GM21447 (cell line): Measurements from ENCODE around the gene ITGB3BP.
"Not testable (repeated sequence)": the region's sequence is repeated elsewhere in the genome, so short reads cannot be mapped to it uniquely, and the experiment has no call there.

ENCODE experiments used
- ATAC-seq: cut with Tn5 transposase; IDR thresholded peaks from one replicate; pipeline ENCODE4 v1.9.1; 2021; ENCODE audit not compliant: unreplicated experiment

Gene ITGB3BP

GRCh38 chr1:63509718-63510117 is 13.3 kb downstream of the ITGB3BP start:
- no peak for ATAC-seq

DNA sequence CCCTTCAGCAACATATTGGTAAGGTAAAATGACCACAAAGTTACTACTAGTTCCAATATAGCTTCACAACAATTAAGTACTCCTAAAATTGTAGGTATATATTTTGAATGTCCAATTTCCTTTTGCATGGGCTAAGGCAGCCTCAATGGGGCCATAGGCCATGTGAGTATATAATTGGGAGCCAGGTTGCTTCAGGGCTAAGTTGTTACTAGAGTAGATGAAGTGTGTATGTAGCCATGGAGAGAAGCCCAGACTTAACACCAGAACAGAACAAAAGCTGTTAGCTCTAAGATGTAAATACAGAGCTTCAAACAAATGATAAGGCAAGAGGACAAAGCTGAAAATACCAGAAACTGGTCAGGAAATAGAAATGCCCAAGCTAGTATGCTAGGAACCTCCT is 16.2 kb downstream of the ITGB3BP start:
- ATAC-seq = no peak

DNA sequence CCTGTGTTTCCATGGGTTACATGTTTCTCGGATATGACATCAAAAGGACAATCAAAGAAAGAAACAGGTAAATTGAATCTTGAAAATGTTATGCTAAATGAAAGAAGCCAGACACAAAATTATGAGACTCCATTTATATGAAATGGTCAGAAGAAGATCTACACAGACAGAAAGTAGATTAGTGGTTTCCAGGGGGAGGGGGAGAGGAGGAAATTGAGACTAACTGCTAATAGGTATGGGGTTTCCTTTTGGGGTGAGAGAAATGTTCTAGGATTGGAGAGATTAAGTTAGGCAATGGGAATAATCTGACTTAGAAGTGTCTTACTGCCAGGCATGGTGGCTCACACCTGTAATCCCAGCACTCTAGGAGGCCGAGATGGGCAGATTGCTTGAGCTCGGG is 21.8 kb downstream of the ITGB3BP start:
- no peak for ATAC-seq

GRCh38 chr1:63498106-63498505 is 24.9 kb downstream of the ITGB3BP start:
- ATAC-seq = no peak

GRCh38 chr1:63497577-63497976 is 25.4 kb downstream of the ITGB3BP start:
- ATAC-seq = no peak

DNA sequence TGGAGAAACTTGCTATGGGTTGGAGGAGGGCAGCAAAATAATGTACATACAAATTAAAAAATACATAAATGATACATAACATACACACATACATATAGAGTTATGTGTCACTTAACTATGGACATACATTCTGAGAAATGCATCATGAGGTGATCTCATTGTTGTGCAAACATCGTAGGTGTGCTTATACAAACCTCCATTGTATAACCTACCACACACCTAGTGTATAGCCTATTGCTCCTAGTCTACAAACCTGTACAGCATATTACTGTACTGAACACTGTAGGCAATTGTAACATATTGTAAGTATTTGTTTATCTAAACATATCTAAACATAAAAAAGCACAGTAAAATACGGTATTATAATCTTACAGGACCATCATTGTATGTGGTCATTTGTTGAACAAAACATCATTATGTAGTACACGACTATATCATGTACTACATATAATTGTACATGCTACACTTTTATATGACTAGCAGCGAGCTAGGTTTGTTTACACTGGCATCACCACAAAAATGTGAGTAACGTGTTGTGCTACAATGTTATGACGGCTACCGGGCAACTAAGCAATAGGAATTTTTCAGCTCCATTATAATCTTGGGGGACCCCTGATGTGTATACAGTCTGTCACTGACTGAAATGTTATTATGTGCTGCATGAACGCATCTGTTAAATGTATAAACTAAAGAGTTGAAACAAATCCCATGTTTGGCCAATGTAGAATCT is 35.5 kb downstream of the ITGB3BP start:
- ATAC-seq = no peak

DNA sequence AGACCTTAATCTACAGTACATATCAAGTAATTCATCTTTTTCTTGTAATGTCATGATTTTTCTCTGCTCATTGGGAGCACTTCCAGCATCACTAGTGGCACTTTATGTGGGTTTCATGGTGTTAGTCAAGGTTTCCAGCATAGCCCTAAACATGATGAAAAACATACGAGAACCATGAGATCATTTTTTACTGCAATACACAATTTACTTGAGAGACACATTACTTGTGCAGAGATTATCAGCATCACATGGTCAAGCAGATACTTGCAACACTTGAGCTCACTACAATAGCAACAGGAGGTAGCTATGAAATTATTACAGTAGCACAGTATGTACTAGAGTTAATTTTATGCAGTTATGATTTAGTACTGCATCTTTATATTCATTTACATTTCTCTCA is 36.4 kb downstream of the ITGB3BP start:
- no peak for ATAC-seq

DNA sequence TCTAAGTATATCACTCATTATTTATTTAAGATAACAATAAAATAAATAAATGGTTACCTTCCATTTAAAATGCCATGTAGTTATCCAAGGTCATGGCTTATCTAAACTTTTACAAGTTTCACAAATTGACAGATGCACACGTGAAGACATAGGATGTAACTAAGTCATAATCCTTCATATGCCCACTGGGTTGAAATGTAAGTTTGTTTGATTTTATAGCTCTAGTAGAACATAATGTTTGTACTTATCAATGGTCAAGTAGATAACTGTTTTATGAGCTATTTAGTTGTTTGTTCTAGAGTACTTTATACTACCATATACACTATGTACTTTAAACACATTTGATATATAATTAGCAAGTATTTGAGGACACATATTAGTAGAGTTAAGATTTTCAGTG is 43.0 kb downstream of the ITGB3BP start:
- ATAC-seq = no peak

- ATAC-seq = no peak
Measured at GRCh38 chr1:63475761-63476160, 47.3 kb downstream of the ITGB3BP start.

GRCh38 chr1:63468683-63469082 is 54.3 kb downstream of the ITGB3BP start:
- not testable (repeated sequence) for ATAC-seq

DNA sequence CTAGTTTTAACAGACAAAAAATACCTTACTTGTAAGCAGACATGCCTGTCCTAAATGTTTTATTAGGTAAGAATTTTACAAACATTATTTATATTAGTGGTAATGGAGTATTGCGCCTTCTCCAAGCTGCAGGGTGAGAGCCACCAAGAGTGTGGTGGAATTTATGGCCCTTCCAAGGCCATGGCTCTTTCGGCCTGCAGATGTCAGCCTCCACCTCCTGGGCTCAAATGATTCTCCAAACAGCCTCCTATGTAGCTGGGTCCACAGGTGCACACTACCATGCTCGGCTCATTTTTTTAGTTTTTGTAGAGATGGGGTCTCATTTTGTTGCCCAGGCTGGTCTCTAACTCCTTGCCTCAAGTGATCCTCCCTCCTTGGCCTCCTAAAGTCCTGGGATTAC is 56.3 kb downstream of the ITGB3BP start:
- ATAC-seq = no peak

DNA sequence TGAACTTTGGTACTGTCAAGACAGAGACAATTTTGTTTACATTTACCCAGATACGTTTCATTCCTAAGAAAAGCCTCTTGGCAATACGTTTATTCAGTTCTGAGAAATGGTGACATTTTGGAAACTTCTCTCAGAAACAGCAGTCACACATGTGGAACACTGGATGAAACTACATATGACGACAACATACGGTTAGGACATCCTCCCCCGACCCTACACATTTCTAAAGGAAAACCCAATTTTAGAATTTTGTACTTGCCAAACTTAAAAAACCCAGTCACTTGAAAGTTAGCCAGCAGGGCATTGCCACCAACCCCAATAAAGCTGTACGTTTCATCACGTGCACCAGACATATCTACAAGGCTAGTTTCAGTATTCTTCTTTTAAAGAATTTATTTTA is 56.8 kb downstream of the ITGB3BP start:
- no peak for ATAC-seq

DNA sequence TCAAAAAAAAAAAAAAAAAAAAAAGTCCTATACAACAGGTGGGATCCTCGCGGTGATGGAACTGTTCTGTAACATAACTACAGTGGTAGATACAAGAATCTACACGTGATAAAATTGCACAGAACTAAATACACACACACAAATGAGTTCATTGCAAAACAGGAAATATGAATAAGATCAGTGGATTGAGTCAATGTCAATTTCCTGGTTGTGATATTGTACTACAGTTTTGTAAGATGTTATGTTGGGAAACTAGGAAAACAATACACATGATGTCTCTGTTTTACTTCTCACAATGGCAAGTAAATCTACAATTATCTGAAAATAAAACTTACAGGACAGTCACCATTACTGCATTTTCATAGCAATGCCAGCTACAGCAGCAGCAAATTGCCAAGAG is 59.8 kb downstream of the ITGB3BP start:
- ATAC-seq = no peak

GRCh38 chr1:63461661-63462230 is 61.3 kb downstream of the ITGB3BP start:
- ATAC-seq = no peak

- ATAC-seq = no peak
Measured at GRCh38 chr1:63458750-63459149, 64.3 kb downstream of the ITGB3BP start.

DNA sequence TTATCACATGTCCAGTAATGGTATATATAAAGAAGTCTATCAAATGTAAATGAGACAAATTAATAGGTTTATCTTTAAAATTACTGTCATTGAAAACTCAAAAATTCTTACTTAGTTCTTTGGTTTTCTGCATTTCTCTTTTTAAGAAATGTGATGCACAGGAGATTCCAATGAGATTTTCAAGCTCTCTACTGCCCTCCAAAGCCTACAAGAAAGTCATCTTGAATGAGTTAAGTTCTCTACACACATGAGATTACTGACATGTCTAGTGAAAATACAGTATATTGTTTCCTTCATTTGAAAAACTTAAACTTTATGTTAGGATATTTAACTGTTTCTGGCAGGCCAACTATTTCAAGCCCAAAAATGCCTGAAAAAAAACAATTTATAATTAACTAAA is 68.8 kb downstream of the ITGB3BP start:
- ATAC-seq = no peak

DNA sequence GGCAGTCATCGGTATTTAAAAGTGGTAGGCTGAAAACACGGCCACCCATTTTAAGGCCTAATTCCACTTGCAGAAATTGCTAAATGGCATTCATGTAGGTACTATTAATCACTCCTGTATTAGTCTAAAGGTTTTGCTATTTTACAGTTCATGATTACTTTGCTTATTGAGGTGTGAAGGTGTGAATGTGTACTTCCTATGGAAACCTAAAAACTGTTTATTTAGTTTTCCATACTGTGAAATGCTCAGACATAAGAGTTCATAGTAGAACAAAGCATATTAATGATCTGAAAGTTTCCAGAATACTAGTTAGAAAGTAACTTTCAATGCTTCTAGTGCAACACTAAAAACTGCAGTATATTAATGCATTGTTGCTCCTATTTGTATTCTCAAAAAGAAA is 69.8 kb downstream of the ITGB3BP start:
- peak; percentile 74 for ATAC-seq

DNA sequence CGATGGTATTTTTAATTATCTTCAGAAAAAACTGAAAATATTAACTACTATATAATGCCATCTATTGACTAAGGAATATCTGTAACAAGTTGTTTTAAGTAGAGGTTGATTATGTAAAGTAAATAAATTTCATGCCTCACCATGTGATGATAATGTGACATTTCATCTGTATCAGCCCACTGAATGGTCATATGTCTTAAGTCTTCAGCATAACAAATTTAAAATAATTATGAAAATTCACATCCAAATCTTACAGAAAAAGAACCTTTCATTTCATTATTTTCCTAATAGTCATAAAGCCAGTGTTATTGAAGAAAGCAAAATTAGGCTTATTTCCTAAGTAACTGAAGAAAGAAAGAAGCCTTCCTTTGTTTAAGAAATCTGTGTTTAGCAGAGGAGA is 72.6 kb downstream of the ITGB3BP start:
- no peak for ATAC-seq

DNA sequence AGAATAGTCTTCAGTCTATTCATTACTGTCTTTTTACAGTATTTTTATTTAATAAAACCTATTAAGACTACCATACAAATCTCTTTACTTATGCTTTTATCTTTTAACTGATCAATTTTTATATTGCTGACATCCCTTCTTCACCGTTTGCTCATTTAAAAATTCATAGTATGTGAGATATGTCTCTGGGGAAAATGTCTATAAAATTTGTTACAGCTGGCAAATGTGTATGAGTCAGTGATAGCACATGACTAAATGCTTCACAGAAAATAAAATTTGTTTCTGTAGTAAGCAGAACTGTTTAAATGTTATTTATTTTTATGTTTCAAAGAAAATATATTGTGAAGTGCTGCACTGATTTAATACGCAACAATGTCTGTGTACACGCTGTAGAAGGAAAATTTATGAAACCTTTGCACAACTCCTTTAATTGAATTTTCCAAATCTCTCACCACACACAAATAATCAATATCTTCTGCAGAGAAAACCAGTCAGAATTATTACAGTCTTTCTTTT is 74.2 kb downstream of the ITGB3BP start:
- ATAC-seq = no peak

- ATAC-seq = no peak
Measured at GRCh38 chr1:63442141-63442475, 80.9 kb downstream of the ITGB3BP start.

DNA sequence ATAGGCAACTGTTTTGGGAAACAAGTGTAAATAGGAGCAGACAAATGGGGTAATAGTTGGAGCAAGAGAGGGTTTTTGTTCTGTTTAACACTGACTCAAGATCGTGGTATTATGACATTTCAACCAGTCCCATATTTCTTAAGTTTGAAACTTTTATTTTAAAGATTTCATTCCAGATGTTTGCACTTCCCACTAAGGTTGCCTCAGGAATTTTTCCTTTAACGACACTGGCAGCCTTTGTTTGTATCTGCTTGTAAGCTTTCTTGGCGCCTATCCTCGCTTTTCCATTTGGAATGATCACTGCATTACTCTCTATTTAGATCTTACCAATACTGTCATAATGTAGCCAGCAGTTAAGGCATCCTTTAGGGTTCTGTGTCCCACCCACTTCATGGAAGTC is 87.9 kb downstream of the ITGB3BP start:
- no peak for ATAC-seq

DNA sequence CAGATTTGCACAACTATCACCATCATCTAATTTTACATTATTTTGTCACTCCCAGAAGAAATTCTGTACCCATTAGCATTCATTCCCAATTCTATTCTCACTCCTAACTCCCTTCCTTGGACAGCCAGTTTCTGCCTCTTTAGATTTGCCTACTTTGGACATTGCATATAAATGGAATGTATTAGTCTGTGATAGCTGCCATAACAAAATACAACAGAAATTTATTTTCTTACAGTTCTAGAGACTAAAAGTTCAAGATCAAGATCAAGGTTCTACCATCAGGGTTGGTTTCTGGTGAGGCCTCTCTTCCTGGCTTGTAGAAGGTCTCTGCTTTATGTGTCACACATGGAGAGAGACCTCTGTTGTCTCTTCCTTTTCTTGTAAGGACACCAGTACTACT is 93.7 kb downstream of the ITGB3BP start:
- no peak for ATAC-seq

GRCh38 chr1:63428815-63429214 is 94.2 kb downstream of the ITGB3BP start:
- no peak for ATAC-seq
